Mesothelial cell of epicardium (in vitro differentiated cells): ENCODE measurements around the gene NR4A1. TPM values are rescaled to one million over a fixed set of nuclear protein-coding genes. Genes with fewer than 3 reads are reported as not detected.
A peak's percentile ranks its signal among the peaks of the same experiment; 100 is the strongest.
"Not testable (repeated sequence)": the region's sequence is repeated elsewhere in the genome, so short reads cannot be mapped to it uniquely, and the experiment has no call there.

Experiments
- DNase-seq, 2 experiments: peaks; one replicate each; pipeline ENCODE4 v3.0.0; 2021; ENCODE audit warnings: low spot score in 2 of 2; ENCODE audit not compliant: unreplicated experiment in 2 of 2
- H3K27ac Mint-ChIP-seq: 2 replicates; pipeline ENCODE4 v1.8.0; 2021; ENCODE audit warnings: mixed read lengths
- H3K27me3 Mint-ChIP-seq: 2 replicates; pipeline ENCODE4 v1.8.0; 2021; ENCODE audit warnings: low read depth, mixed read lengths
- H3K36me3 Mint-ChIP-seq: 2 replicates; pipeline ENCODE4 v1.8.0; 2021; ENCODE audit warnings: mixed read lengths
- H3K4me1 Mint-ChIP-seq: 2 replicates; pipeline ENCODE4 v1.8.0; 2021; ENCODE audit warnings: mixed read lengths
- H3K4me3 Mint-ChIP-seq: 2 replicates; pipeline ENCODE4 v1.8.0; 2021; ENCODE audit warnings: mild to moderate bottlenecking, moderate library complexity, mixed read lengths
- H3K9me3 Mint-ChIP-seq: 2 replicates; pipeline ENCODE4 v1.8.0; 2021; ENCODE audit warnings: mixed read lengths
- CTCF ChIP-seq: fragments of 200-600 bp; sonication (generic); IDR thresholded peaks from one replicate; pipeline ENCODE4 v1.5.0; 2021; ENCODE audit warnings: antibody characterized with exemption; ENCODE audit not compliant: unreplicated experiment
- total RNA-seq: library from RNA; stranded (reverse); gene quantifications from 3 replicates; pipeline ENCODE4 v1.2.1, GENCODE V29; 2021

The NR4A1 gene
- total RNA-seq, 1 donor from 2014 or later: 141 TPM

- Mint-ChIP-seq H3K4me1 (no peaks in the 10 kb centered on the region), H3K9me3 (no peaks in the 10 kb centered on the region), H3K27me3 (peaks cover 80% of the 10 kb centered on the region), H3K36me3 (no peaks in the 10 kb centered on the region), H3K27ac (no peak overlapping the region), H3K4me3 (no peak overlapping the region)
- no peak for DNase-seq
- no peak for TF ChIP-seq CTCF
These were observed 42.1 kb downstream of the NR4A1 start for GRCh38 chr12:52093346-52093745.

- Mint-ChIP-seq H3K4me3 (no peak overlapping the region), H3K36me3 (no peaks in the 10 kb centered on the region), H3K4me1 (no peaks in the 10 kb centered on the region), H3K9me3 (no peaks in the 10 kb centered on the region), H3K27me3 (peaks cover 77% of the 10 kb centered on the region), H3K27ac (no peak overlapping the region)
- no peak for TF ChIP-seq CTCF
- DNase-seq: no peak
These were observed 45.2 kb downstream of the NR4A1 start for GRCh38 chr12:52096332-52097044.

GRCh38 chr12:52097045-52097666 lies 45.9 kb downstream of the NR4A1 start:
- H3K9me3 Mint-ChIP-seq: no peaks in the 10 kb centered on the region
- H3K27ac Mint-ChIP-seq: no peak overlapping the region
- DNase-seq: peak in 1 of 2 experiments; percentile 13
- no peak for TF ChIP-seq CTCF
- H3K4me1 Mint-ChIP-seq: no peaks in the 10 kb centered on the region
- H3K4me3 Mint-ChIP-seq: no peak overlapping the region
- H3K36me3 Mint-ChIP-seq: no peaks in the 10 kb centered on the region
- H3K27me3 Mint-ChIP-seq: peaks cover 76% of the 10 kb centered on the region

GRCh38 chr12:52104431-52105089 lies 53.3 kb downstream of the NR4A1 start:
- H3K4me3 Mint-ChIP-seq, H3K36me3 Mint-ChIP-seq, H3K9me3 Mint-ChIP-seq, DNase-seq, H3K27ac Mint-ChIP-seq, H3K4me1 Mint-ChIP-seq: not testable (repeated sequence)
- peaks cover 65% of the 10 kb centered on the region for H3K27me3 Mint-ChIP-seq

Other genes with a start within 250 kb of the NR4A1 start
- 4.8 to 5.2 TPM (median 5.2 TPM) in 3 replicates for gene FIGNL2, start 202.7 kb upstream of the NR4A1 start, total RNA-seq
- 0.18 to 0.27 TPM (median 0.22 TPM) in 3 replicates for gene ANKRD33, start 163.3 kb upstream of the NR4A1 start, total RNA-seq
- 0.16 TPM in 1 of 3 replicates, not detected in the others for gene ACVRL1, start 143.9 kb upstream of the NR4A1 start, total RNA-seq
- 31.2 to 31.3 TPM (median 31.2 TPM) in 3 replicates for gene ACVR1B, start 99.7 kb upstream of the NR4A1 start, total RNA-seq
- gene TAMALIN, start 44.5 kb upstream of the NR4A1 start, total RNA-seq: 20.3 to 24.3 TPM (median 22.0 TPM) in 3 replicates
- gene ATG101, start 18.5 kb downstream of the NR4A1 start, total RNA-seq: 29.4 to 32.8 TPM (median 32.6 TPM) in 3 replicates
- gene SMIM41, start 28.3 kb downstream of the NR4A1 start, total RNA-seq: 0.16 TPM in 1 of 3 replicates, not detected in the others
- 2.7 to 3.0 TPM (median 3.0 TPM) in 3 replicates for gene KRT80, start 140.6 kb downstream of the NR4A1 start, total RNA-seq
- gene KRT7, start 181.8 kb downstream of the NR4A1 start, total RNA-seq: 85.5 to 90.3 TPM (median 86.6 TPM) in 3 replicates
- 0.16 TPM in 1 of 3 replicates, not detected in the others for gene KRT86, start 223.2 kb downstream of the NR4A1 start, total RNA-seq
- gene KRT81, start 240.1 kb downstream of the NR4A1 start, total RNA-seq: 0.16 TPM in 1 of 3 replicates, not detected in the others